Trophoblast cell (in vitro differentiated cells and primary cell): ENCODE measurements around the gene ADGRF1. TPM values are rescaled to one million over a fixed set of nuclear protein-coding genes. Genes with fewer than 3 reads are reported as not detected.
A peak's percentile ranks its signal among the peaks of the same experiment; 100 is the strongest.
"Not testable (repeated sequence)": the region's sequence is repeated elsewhere in the genome, so short reads cannot be mapped to it uniquely, and the experiment has no call there.

Source experiments
- DNase-seq, 2 donors: peaks; one replicate each; pipeline ENCODE4 v3.0.0-alpha.2; 2016
- H2AFZ ChIP-seq: 2 replicates; pipeline ENCODE4 v1.6.1; 2013; ENCODE audit warnings: low read length, moderate library complexity, mild to moderate bottlenecking; ENCODE audit not compliant: insufficient read depth, poor library complexity
- H2AK5ac ChIP-seq: 2 replicates; pipeline ENCODE4 v1.6.1; 2013; ENCODE audit warnings: mild to moderate bottlenecking, low read length
- H2BK120ac ChIP-seq: 2 replicates; pipeline ENCODE4 v1.6.1; 2013; ENCODE audit warnings: low read length, mild to moderate bottlenecking, moderate library complexity; ENCODE audit not compliant: insufficient read depth, poor library complexity
- H2BK12ac ChIP-seq: 2 replicates; pipeline ENCODE4 v1.6.1; 2013; ENCODE audit warnings: mild to moderate bottlenecking, low read length, moderate library complexity
- H2BK5ac ChIP-seq: 2 replicates; pipeline ENCODE4 v1.6.1; 2013; ENCODE audit warnings: low read length, low read depth, moderate library complexity, mild to moderate bottlenecking; ENCODE audit not compliant: poor library complexity
- H3K14ac ChIP-seq: 2 replicates; pipeline ENCODE4 v1.6.1; 2013; ENCODE audit warnings: mild to moderate bottlenecking, low read length
- H3K18ac ChIP-seq: 2 replicates; pipeline ENCODE4 v1.6.1; 2013; ENCODE audit warnings: mild to moderate bottlenecking, low read length
- H3K23ac ChIP-seq: 2 replicates; pipeline ENCODE4 v1.6.1; 2013; ENCODE audit warnings: low read length
- H3K27ac ChIP-seq: 2 replicates; pipeline ENCODE4 v1.5.1; 2013; ENCODE audit warnings: low read depth, mild to moderate bottlenecking, inconsistent platforms, low read length, moderate library complexity
- H3K27me3 ChIP-seq: 2 replicates; pipeline ENCODE4 v1.6.1; 2013; ENCODE audit warnings: inconsistent platforms, mild to moderate bottlenecking, low read length, moderate library complexity; ENCODE audit not compliant: insufficient read depth
- H3K36me3 ChIP-seq, 2 experiments: 1 replicate in 1 of 2; 2 replicates in 1 of 2; pipeline ENCODE4 v1.6.1; 2013; ENCODE audit warnings: low read length in 2 of 2, mild to moderate bottlenecking in 2 of 2, moderate library complexity in 1 of 2; ENCODE audit not compliant: insufficient read depth in 2 of 2, control insufficient read depth in 1 of 2
- H3K4ac ChIP-seq: 2 replicates; pipeline ENCODE4 v1.6.1; 2013; ENCODE audit warnings: low read depth, mild to moderate bottlenecking, low read length, moderate library complexity
- H3K4me1 ChIP-seq, 2 experiments: 1 replicate in 1 of 2; 2 replicates in 1 of 2; pipeline ENCODE4 v1.6.1; 2013; ENCODE audit warnings: low read length in 2 of 2, mild to moderate bottlenecking in 2 of 2, moderate library complexity in 1 of 2; ENCODE audit not compliant: insufficient read depth in 2 of 2, control insufficient read depth in 1 of 2
- H3K4me2 ChIP-seq: 2 replicates; pipeline ENCODE4 v1.6.1; 2013; ENCODE audit warnings: inconsistent platforms, mild to moderate bottlenecking, low read length, moderate library complexity
- H3K4me3 ChIP-seq: 2 replicates; pipeline ENCODE4 v1.5.1; 2013; ENCODE audit warnings: mild to moderate bottlenecking, low read depth, low read length, inconsistent platforms
- H3K79me1 ChIP-seq: one replicate; pipeline ENCODE4 v1.6.1; 2013; ENCODE audit warnings: low read length
- H3K79me2 ChIP-seq: 2 replicates; pipeline ENCODE4 v1.6.1; 2013; ENCODE audit warnings: low read length, mild to moderate bottlenecking; ENCODE audit not compliant: control insufficient read depth, insufficient read depth, poor library complexity
- H3K9ac ChIP-seq: 2 replicates; pipeline ENCODE4 v1.6.1; 2013; ENCODE audit warnings: mild to moderate bottlenecking, low read length
- H3K9me3 ChIP-seq: 2 replicates; pipeline ENCODE4 v1.6.1; 2013; ENCODE audit warnings: low read depth, mild to moderate bottlenecking, control low read depth, inconsistent platforms, low read length; ENCODE audit not compliant: insufficient read depth
- H4K12ac ChIP-seq: 2 replicates; pipeline ENCODE4 v1.6.1; 2013; ENCODE audit warnings: low read depth, mild to moderate bottlenecking, low read length, moderate library complexity
- H4K8ac ChIP-seq: 2 replicates; pipeline ENCODE4 v1.6.1; 2013; ENCODE audit warnings: low read depth, mild to moderate bottlenecking, low read length, moderate library complexity
- H4K91ac ChIP-seq: one replicate; pipeline ENCODE4 v1.6.1; 2013; ENCODE audit warnings: low read depth, mild to moderate bottlenecking, low read length, moderate library complexity
- WGBS: extraction: QIAGEN DNeasy Blood & Tissue Kit; methylation state at CpG from one replicate; pipeline ENCODE4 v1.1.7; 2013; ENCODE audit warnings: missing lambda C conversion rate; ENCODE audit not compliant: insufficient read length, insufficient coverage; ENCODE audit errors: extremely low coverage; 5-methylcytosine and 5-hydroxymethylcytosine counted together
- polyA plus RNA-seq: library from polyadenylated mRNA; stranded (reverse); fragments of 200-250 nt; gene quantifications from 2 replicates; pipeline ENCODE4 v1.2.3, GENCODE V29; 2013

The ADGRF1 gene
- polyA plus RNA-seq, result 0.55 and 0.79 TPM in 2 replicates

DNA sequence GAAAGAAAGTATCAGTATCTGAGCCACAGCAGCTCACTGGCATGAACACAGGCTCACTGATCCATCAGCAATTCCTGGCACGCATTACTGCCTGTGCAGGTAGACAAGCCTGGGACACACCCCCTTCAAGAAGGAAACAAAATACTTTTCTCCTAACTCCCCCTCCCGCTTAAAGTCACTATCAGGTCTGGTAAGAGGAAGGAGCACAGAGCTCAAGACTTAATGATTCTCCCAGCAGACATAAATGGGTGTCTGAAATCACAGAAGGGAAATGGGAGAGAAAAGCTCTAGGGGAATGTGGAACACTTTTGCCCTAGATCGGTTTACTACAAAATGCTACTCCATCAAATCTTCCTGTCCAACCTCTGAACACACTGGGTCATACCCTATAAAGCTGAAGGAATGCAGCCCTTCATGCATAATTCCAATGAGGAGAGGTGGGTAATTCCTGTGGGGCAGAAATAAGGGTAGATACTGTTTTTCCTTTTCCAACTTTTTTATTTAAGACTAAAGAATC is at the start of gene ADGRF1:
ADGRF1 (minus strand) TSS at position 58 of the 517 bp plus-strand sequence. CDS start 13,271 bp downstream, outside the sequence.
- WGBS, result no CpG with 5 or more reads among the region's 3 CpGs
- Histone ChIP-seq H3K4ac (no peak within 1 kb of the TSS), H4K12ac (no peak within 1 kb of the TSS), H4K8ac (no peak within 1 kb of the TSS), H2BK120ac (no peak within 1 kb of the TSS), H3K18ac (no peak within 1 kb of the TSS), H3K79me1 (peaks cover 2% of the 10 kb centered on the region), H3K14ac (no peak within 1 kb of the TSS), H4K91ac (no peak within 1 kb of the TSS), H3K23ac (no peak within 1 kb of the TSS), H3K9me3 (no peaks in the 10 kb centered on the region), H3K4me1 (peaks cover 0 to 6% of the 10 kb centered on the region in 2 experiments), H3K4me3 (no peak within 1 kb of the TSS), H3K79me2 (no peaks in the 10 kb centered on the region), H3K27me3 (no peaks in the 10 kb centered on the region), H2AFZ (no peak within 1 kb of the TSS), H2BK12ac (no peak within 1 kb of the TSS), H3K4me2 (no peak within 1 kb of the TSS), H2AK5ac (no peak within 1 kb of the TSS), H3K27ac (no peak within 1 kb of the TSS), H3K9ac (no peak within 1 kb of the TSS), H2BK5ac (no peak within 1 kb of the TSS), H3K36me3 (no peaks in the 10 kb centered on the region)
- peak in 1 of 2 donors; percentile 37 for DNase-seq

- no peak overlapping the region for H3K23ac ChIP-seq
- H3K79me1 ChIP-seq, result peaks cover 17% of the 10 kb centered on the region
- no CpG with 5 or more reads among the region's 6 CpGs for WGBS
- no peak overlapping the region for H2BK5ac ChIP-seq
- H3K18ac ChIP-seq, result no peak overlapping the region
- H3K4me1 ChIP-seq, result peaks cover 7 to 17% of the 10 kb centered on the region in 2 experiments
- no peaks in the 10 kb centered on the region for H3K9me3 ChIP-seq
- H2BK12ac ChIP-seq, result no peak overlapping the region
- no peak overlapping the region for H4K12ac ChIP-seq
- H3K4me3 ChIP-seq, result no peak overlapping the region
- H3K14ac ChIP-seq, result no peak overlapping the region
- no peak overlapping the region for H4K91ac ChIP-seq
- H3K4ac ChIP-seq, result no peak overlapping the region
- H4K8ac ChIP-seq, result no peak overlapping the region
- no peak for DNase-seq
- H3K9ac ChIP-seq, result no peak overlapping the region
- H2AK5ac ChIP-seq, result no peak overlapping the region
- no peak overlapping the region for H3K27ac ChIP-seq
- H3K79me2 ChIP-seq, result peaks cover 3% of the 10 kb centered on the region
- no peaks in the 10 kb centered on the region for H3K36me3 ChIP-seq
- H2BK120ac ChIP-seq, result no peak overlapping the region
- H2AFZ ChIP-seq, result no peak overlapping the region
- H3K4me2 ChIP-seq, result no peak overlapping the region
- H3K27me3 ChIP-seq, result no peaks in the 10 kb centered on the region
Observed at GRCh38 chr6:47090881-47091280, 48.7 kb upstream of the ADGRF1 start.

DNA sequence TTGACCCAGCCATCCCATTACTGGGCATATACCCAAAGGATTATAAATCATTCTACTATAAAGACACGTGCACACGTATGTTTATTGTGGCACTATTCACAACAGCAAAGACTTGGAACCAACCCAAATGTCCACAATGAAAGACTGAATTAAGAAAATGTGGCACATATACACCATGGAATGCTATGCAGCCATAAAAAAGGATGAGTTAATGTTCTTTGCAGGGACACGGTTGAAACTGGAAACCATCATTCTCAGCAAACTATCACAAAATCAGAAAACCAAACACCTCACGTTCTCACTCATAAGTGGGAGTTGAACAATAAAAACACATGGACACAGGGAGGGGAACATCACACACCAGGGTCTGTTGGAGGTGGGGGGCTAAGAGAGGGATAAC is 47.3 kb upstream of the ADGRF1 start:
- H3K18ac ChIP-seq, H3K9ac ChIP-seq, H2BK5ac ChIP-seq, H3K14ac ChIP-seq, H3K4me2 ChIP-seq, H4K12ac ChIP-seq, H2AK5ac ChIP-seq, DNase-seq, H2BK12ac ChIP-seq, H4K91ac ChIP-seq, H3K4ac ChIP-seq, H2BK120ac ChIP-seq, H3K27ac ChIP-seq, H3K79me2 ChIP-seq, H3K23ac ChIP-seq, H3K27me3 ChIP-seq, H2AFZ ChIP-seq, H3K9me3 ChIP-seq, H3K79me1 ChIP-seq, H4K8ac ChIP-seq, H3K4me3 ChIP-seq, H3K36me3 ChIP-seq: not testable (repeated sequence)
- no CpG with 5 or more reads among the region's 4 CpGs for WGBS
- H3K4me1 ChIP-seq, result peaks cover 3 to 14% of the 10 kb centered on the region in 2 experiments

GRCh38 chr6:47086051-47086770 is 44.1 kb upstream of the ADGRF1 start:
- H3K4ac ChIP-seq, result no peak overlapping the region
- H3K79me1 ChIP-seq, result peaks cover 3% of the 10 kb centered on the region
- no peak overlapping the region for H3K4me3 ChIP-seq
- no peak overlapping the region for H2BK5ac ChIP-seq
- H3K27me3 ChIP-seq, result no peaks in the 10 kb centered on the region
- no peak overlapping the region for H2AK5ac ChIP-seq
- no peaks in the 10 kb centered on the region for H3K36me3 ChIP-seq
- no peak overlapping the region for H2BK12ac ChIP-seq
- H3K27ac ChIP-seq, result no peak overlapping the region
- WGBS, result no CpG with 5 or more reads among the region's 4 CpGs
- H3K79me2 ChIP-seq, result no peaks in the 10 kb centered on the region
- peaks cover 5 to 14% of the 10 kb centered on the region in 2 experiments for H3K4me1 ChIP-seq
- H3K14ac ChIP-seq, result no peak overlapping the region
- no peak overlapping the region for H4K12ac ChIP-seq
- DNase-seq, result peak; percentile 51 to 65
- no peak overlapping the region for H3K4me2 ChIP-seq
- H3K9me3 ChIP-seq, result no peaks in the 10 kb centered on the region
- H2BK120ac ChIP-seq, result no peak overlapping the region
- no peak overlapping the region for H2AFZ ChIP-seq
- no peak overlapping the region for H3K23ac ChIP-seq
- no peak overlapping the region for H3K9ac ChIP-seq
- H3K18ac ChIP-seq, result no peak overlapping the region
- H4K91ac ChIP-seq, result no peak overlapping the region
- no peak overlapping the region for H4K8ac ChIP-seq
